Spleen (tissue), 7 donors: ENCODE data around the gene RAD51B.

Experiments used
- CTCF ChIP-seq, 11 experiments: fragments of 200-600 bp in 7 of 11; fragments of 450-650 bp in 4 of 11; sonication (generic) in 4 of 11; IDR thresholded peaks in 8 of 11; conservative IDR thresholded peaks in 3 of 11; 1 replicate in 7 of 11; 2 replicates in 4 of 11; pipeline versions ENCODE4 v1.4.0 to v1.8.0; 2016 to 2021; ENCODE audit warnings: antibody characterized with exemption in 11 of 11, inconsistent platforms in 4 of 11, mild to moderate bottlenecking in 1 of 11
- POLR2A ChIP-seq, 3 donors: fragments of 450-650 bp; IDR thresholded peaks; one replicate each; pipeline ENCODE4 v1.5.1; 2017; ENCODE audit warnings: antibody characterized with exemption in 3 of 3, mild to moderate bottlenecking in 1 of 3
- POLR2AphosphoS5 ChIP-seq, 3 donors: sonication (generic); formaldehyde crosslinking; IDR thresholded peaks; one replicate each; pipeline ENCODE4 v1.5.1; 2017; ENCODE audit warnings: antibody characterized with exemption in 3 of 3
- donor health status: DM: no; HTN: no; CAD: no; lungs with moderate emphysema.
- donor health status: DM: no; HTN: no; CAD: no.
- donor health status: DM: no; HTN: no; CAD: no.

- TF ChIP-seq POLR2AphosphoS5 (IDR thresholded peaks at IDR 0.05) (no peak), CTCF (IDR thresholded peaks at IDR 0.05 in 8 of 11, conservative IDR thresholded peaks at IDR 0.05 in 3 of 11) (no peak), POLR2A (IDR thresholded peaks at IDR 0.05) (no peak)
These were observed 889.4 kb downstream of the RAD51B start for GRCh38 chr14:68709007-68709406.
